ENCODE data around the gene PCDH1. TPM values are rescaled to one million over a fixed set of nuclear protein-coding genes. Genes with fewer than 3 reads are reported as not detected.
A peak's percentile ranks its signal among the peaks of the same experiment; 100 is the strongest.

PCDH1 gene
- total and polyA plus RNA-seq, 2 of the 13 experiments (the other 11 are each of a cell fraction or from before 2014, with no cell fraction given), result 0.11 to 0.83 TPM

GRCh38 chr5:141876628-141877355, 1.4 kb downstream of the PCDH1 start (continued):
- TF ChIP-seq PRDM15 (CRISPR knock-in tag; IDR thresholded peaks at IDR 0.05) (0 out of 2 replicates have a peak, but pooled peaks have one; percentile 30), PRMT3 (CRISPR knock-in tag; IDR thresholded peaks at IDR 0.05; ENCODE audit: borderline replicate concordance, low read depth) (no peak), ARNT2 (CRISPR knock-in tag; IDR thresholded peaks at IDR 0.05; ENCODE audit: low read depth) (0 out of 2 replicates have a peak, but pooled peaks have one; percentile 3), IRF2 (CRISPR knock-in tag; IDR thresholded peaks at IDR 0.05) (no peak), ZNF7 (CRISPR knock-in tag; IDR thresholded peaks at IDR 0.05) (no peak), ZNF337 (CRISPR knock-in tag; IDR thresholded peaks at IDR 0.05; ENCODE audit: borderline replicate concordance, low read depth) (no peak), ZMYM2 (CRISPR knock-in tag; IDR thresholded peaks at IDR 0.05) (no peak), AGO1 (IDR thresholded peaks at IDR 0.05; ENCODE audit: low read depth, low read length, poor library complexity, severe bottlenecking) (no peak), ZNF3 (CRISPR knock-in tag; IDR thresholded peaks at IDR 0.05) (no peak), FOSL2 (CRISPR knock-in tag; IDR thresholded peaks at IDR 0.05) (no peak)
